Fibroblast of mammary gland (primary cell): ENCODE data around the gene AMACR.

Source experiments
- DNase-seq: peaks from one replicate; pipeline ENCODE4 v3.0.0-alpha.2; 2010; ENCODE audit warnings: low read depth
- H3K4me3 ChIP-seq: 2 replicates; pipeline ENCODE4 v1.5.1; 2011; ENCODE audit warnings: low read depth, mild to moderate bottlenecking, low read length, moderate library complexity; ENCODE audit not compliant: control insufficient read depth
- CTCF ChIP-seq: conservative IDR thresholded peaks from 2 replicates; pipeline ENCODE4 v1.5.1; 2011; ENCODE audit warnings: low read depth, low read length, inconsistent platforms; ENCODE audit not compliant: control insufficient read depth, insufficient read depth

Gene AMACR

GRCh38 chr5:33941090-33941489 is 66.8 kb downstream of the AMACR start:
- DNase-seq, result peak; percentile 53
- TF ChIP-seq CTCF, result no peak
- H3K4me3 ChIP-seq, result no peak overlapping the region

- peak; percentile 76 for DNase-seq
- TF ChIP-seq CTCF, result no peak
- no peak overlapping the region for H3K4me3 ChIP-seq
These were observed 68.1 kb downstream of the AMACR start for GRCh38 chr5:33939556-33940262.

GRCh38 chr5:33938881-33939280 is 69.0 kb downstream of the AMACR start:
- no peak overlapping the region for H3K4me3 ChIP-seq
- DNase-seq, result no peak
- no peak for TF ChIP-seq CTCF

GRCh38 chr5:33938507-33938796 is 69.4 kb downstream of the AMACR start:
- DNase-seq, result no peak
- TF ChIP-seq CTCF, result no peak
- H3K4me3 ChIP-seq, result no peak overlapping the region

- H3K4me3 ChIP-seq, result no peak overlapping the region
- no peak for DNase-seq
- no peak for TF ChIP-seq CTCF
These were observed 69.9 kb downstream of the AMACR start for GRCh38 chr5:33937707-33938506.

- TF ChIP-seq CTCF, result no peak
- no peak for DNase-seq
- H3K4me3 ChIP-seq, result no peak overlapping the region
These were observed 70.7 kb downstream of the AMACR start for GRCh38 chr5:33937017-33937706.
